Tibial nerve (tissue), 4 donors: ENCODE measurements around the gene PPOX. TPM values are rescaled to one million over a fixed set of nuclear protein-coding genes. Genes with fewer than 3 reads are reported as not detected.

Experiments used
- DNase-seq, 2 donors: peaks; one replicate each; pipeline ENCODE4 v3.0.0-alpha.2; 2019; ENCODE audit warnings: low spot score in 2 of 2
- H3K27ac ChIP-seq, 4 donors: fragments of 200-600 bp; sonication (generic) in 3 of 4; one replicate each; pipeline ENCODE4 v1.5.1; 2017 to 2019; ENCODE audit warnings: mild to moderate bottlenecking in 1 of 4
- H3K27me3 ChIP-seq, 2 donors: fragments of 200-600 bp; sonication (generic) in 1 of 2; one replicate each; pipeline versions ENCODE4 v1.5.1 to v1.6.0; 2017 to 2019
- H3K36me3 ChIP-seq, 3 donors: fragments of 200-600 bp; sonication (generic); one replicate each; pipeline ENCODE4 v1.5.1; 2018 to 2019
- H3K4me1 ChIP-seq, 4 donors: fragments of 200-600 bp; sonication (generic) in 3 of 4; one replicate each; pipeline ENCODE4 v1.5.1; 2017 to 2019
- H3K4me3 ChIP-seq, 4 donors: fragments of 200-600 bp; sonication (generic) in 3 of 4; one replicate each; pipeline ENCODE4 v1.5.1; 2017 to 2019; ENCODE audit warnings: mild to moderate bottlenecking in 1 of 4, moderate library complexity in 1 of 4
- H3K9me3 ChIP-seq, 4 donors: fragments of 200-600 bp; sonication (generic) in 3 of 4; one replicate each; pipeline ENCODE4 v1.5.1; 2017 to 2019
- EP300 ChIP-seq, 2 donors: sonication (generic); formaldehyde crosslinking; IDR thresholded peaks; one replicate each; pipeline ENCODE4 v1.6.1; 2017; ENCODE audit warnings: antibody characterized with exemption in 2 of 2, mild to moderate bottlenecking in 1 of 2
- POLR2A ChIP-seq, 2 donors: fragments of 450-650 bp; IDR thresholded peaks; one replicate each; pipeline ENCODE4 v1.6.1; 2017; ENCODE audit warnings: antibody characterized with exemption in 2 of 2, mild to moderate bottlenecking in 2 of 2, moderate library complexity in 2 of 2
- WGBS, 2 donors: methylation state at CpG; one replicate each; pipeline ENCODE4 v1.1.5; 2018; 5-methylcytosine and 5-hydroxymethylcytosine counted together
- total RNA-seq, 4 donors: library from RNA; depleted of rRNA; stranded (reverse); fragments of >200 nt; gene quantifications; one replicate each; pipeline ENCODE4 v1.1.0, GENCODE V29; 2016
- TF ChIP-seq, protein P1 (sequence below), 5 experiments: fragments of 200-600 bp in 3 of 5; fragments of 450-650 bp in 2 of 5; sonication (generic) in 3 of 5; IDR thresholded peaks; one replicate each; pipeline ENCODE4 v1.5.1; 2016 to 2019; ENCODE audit warnings: antibody characterized with exemption in 5 of 5, mild to moderate bottlenecking in 3 of 5, moderate library complexity in 2 of 5

PPOX gene
- total RNA-seq, 4 donors from 2014 or later, result 25.6 to 39.3 (median 26.5) TPM

DNA sequence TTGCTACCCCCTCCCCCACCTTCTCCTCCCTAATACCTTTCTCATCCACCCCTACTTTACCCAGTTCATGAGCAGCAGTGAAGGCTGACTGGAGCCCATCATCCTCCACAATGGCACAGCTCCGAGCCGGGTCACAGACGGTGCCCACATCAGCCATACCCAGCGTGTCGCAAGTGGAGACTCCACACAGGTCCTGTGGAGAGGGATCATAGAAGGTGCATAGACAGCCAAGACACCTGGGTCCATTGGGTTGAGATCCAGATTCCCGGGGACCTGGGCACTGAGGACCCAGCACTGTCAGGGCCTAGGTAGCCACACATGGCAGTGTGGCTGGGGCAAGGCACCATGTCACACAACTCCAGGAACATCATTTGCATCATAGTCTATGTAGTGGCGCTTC lies 29.9 kb downstream of the PPOX start:
- Histone ChIP-seq H3K36me3 (peaks cover 0 to 10% (median 0%) of the 10 kb centered on the region in 3 donors), H3K4me1 (peaks cover 7 to 89% (median 68%) of the 10 kb centered on the region in 4 donors), H3K27me3 (no peaks in the 10 kb centered on the region), H3K4me3 (peak overlapping the region in 2 of 4 donors; percentile 1 to 50), H3K27ac (peak overlapping the region in 3 of 4 donors; percentile 95 to 98 (median 97)), H3K9me3 (no peaks in the 10 kb centered on the region)
- TF ChIP-seq, protein P1, sequence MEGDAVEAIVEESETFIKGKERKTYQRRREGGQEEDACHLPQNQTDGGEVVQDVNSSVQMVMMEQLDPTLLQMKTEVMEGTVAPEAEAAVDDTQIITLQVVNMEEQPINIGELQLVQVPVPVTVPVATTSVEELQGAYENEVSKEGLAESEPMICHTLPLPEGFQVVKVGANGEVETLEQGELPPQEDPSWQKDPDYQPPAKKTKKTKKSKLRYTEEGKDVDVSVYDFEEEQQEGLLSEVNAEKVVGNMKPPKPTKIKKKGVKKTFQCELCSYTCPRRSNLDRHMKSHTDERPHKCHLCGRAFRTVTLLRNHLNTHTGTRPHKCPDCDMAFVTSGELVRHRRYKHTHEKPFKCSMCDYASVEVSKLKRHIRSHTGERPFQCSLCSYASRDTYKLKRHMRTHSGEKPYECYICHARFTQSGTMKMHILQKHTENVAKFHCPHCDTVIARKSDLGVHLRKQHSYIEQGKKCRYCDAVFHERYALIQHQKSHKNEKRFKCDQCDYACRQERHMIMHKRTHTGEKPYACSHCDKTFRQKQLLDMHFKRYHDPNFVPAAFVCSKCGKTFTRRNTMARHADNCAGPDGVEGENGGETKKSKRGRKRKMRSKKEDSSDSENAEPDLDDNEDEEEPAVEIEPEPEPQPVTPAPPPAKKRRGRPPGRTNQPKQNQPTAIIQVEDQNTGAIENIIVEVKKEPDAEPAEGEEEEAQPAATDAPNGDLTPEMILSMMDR (IDR thresholded peaks at IDR 0.05), result no peak
- TF ChIP-seq POLR2A (IDR thresholded peaks at IDR 0.05) (no peak), EP300 (IDR thresholded peaks at IDR 0.05) (no peak)
- WGBS, 2 donors, result 79 to 94% methylated on average over 6 to 7 of the region's 7 CpGs
- DNase-seq, result no peak

DNA sequence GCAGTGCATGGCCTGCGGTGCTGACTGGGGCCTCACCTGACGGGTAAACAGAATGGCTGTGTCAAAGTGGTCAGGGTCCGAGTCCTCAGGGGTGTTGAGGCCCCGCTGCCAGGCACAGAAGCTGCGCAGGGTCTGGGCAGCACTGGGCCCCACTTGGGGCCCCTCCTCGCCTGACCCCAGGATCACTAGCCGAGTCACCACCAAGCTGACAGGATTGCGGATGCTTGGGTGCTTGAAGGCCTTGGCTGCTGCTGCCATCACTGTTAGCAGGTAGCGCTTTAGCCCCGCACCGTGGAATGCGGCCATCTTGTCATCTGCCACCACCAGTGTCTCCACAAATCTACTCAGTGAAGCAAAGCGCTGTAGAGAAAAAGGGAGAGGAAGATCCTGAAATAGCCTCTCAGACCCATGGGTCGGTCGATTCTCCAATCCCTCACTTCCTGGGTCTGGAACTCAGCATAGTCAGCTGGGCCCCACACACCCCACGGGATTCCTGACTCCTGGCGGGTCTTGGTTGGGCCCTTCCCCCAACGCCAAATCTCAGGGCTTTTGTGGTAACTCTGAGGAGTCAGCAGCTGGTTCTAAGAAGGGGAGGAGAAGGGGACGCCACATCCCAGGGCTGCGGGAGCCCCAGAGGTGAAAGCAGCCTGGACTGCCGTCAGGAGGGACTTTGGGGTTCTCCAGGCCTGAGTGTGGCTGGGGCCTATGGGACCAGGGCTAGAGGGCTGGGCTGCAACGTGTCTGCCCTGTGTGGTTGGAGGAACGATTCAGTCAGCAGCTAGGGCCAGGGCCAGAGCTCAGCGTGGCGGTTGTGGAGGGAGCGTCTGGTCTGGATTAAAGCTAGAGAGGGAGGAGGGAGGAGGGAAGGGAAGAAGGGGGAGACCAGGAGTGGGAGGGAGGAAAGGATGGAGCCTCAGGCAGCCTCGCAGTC lies 30.6 kb downstream of the PPOX start:
- H3K4me3 ChIP-seq, result peak overlapping the region; percentile 10 to 50 (median 30)
- WGBS, 2 donors, result 42 to 46% methylated on average over 24 to 25 of the region's 27 CpGs

DNA sequence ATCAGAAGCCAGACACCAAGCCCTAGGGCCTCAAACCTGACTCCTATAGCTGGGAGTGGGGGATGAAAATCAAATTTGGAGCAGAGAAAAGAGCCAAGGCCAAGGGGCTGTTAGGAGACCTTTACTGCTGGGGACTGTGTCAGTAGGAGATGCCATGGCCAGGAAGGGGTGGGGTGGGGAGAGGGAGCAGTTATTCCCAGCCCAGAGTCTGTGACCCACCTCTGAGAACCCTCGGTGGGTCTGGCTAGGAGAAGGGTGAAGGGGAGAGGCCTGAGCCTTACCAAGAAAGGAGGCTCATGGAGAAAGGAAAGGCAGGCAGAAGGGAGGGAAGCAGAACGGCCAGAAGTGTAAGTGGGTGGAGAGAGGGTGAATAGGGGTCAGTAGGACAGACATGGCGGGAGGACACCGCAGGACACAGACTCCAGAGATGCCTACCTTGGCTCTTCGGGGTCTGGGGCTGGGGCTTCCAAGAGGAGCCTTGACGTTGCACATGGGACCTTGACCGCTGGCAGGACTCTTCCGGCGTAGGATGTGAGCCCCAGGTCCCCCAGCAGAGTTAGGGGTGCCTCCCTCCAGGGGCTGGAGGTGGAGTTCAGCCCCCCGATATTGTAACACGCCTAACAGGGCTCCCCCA lies 31.5 kb downstream of the PPOX start:
- Histone ChIP-seq H3K9me3 (no peaks in the 10 kb centered on the region), H3K36me3 (no peaks in the 10 kb centered on the region), H3K4me3 (peak overlapping the region; percentile 10 to 50 (median 30)), H3K27ac (peak overlapping the region; percentile 95 to 98 (median 96)), H3K4me1 (peaks cover 7 to 90% (median 74%) of the 10 kb centered on the region in 4 donors), H3K27me3 (no peaks in the 10 kb centered on the region)
- DNase-seq, result no peak
- WGBS, 2 donors, result 17 to 22% methylated on average over 9 of the region's 11 CpGs
- TF ChIP-seq EP300 (IDR thresholded peaks at IDR 0.05) (no peak), POLR2A (IDR thresholded peaks at IDR 0.05) (no peak)
- TF ChIP-seq, protein P1 (IDR thresholded peaks at IDR 0.05), result no peak

More for the DNA sequence above, 30.6 kb downstream of the PPOX start:
- H3K27me3 ChIP-seq, result no peaks in the 10 kb centered on the region
- TF ChIP-seq POLR2A (IDR thresholded peaks at IDR 0.05) (no peak), EP300 (IDR thresholded peaks at IDR 0.05) (no peak)
- TF ChIP-seq, protein P1 (IDR thresholded peaks at IDR 0.05), result no peak
- DNase-seq, result peak in 1 of 2 donors; percentile 47
- H3K27ac ChIP-seq, result peak overlapping the region; percentile 95 to 98 (median 96)
- H3K36me3 ChIP-seq, result peaks cover 0 to 4% (median 0%) of the 10 kb centered on the region in 3 donors
- H3K4me1 ChIP-seq, result peaks cover 7 to 96% (median 74%) of the 10 kb centered on the region in 4 donors
- H3K9me3 ChIP-seq, result no peaks in the 10 kb centered on the region

DNA sequence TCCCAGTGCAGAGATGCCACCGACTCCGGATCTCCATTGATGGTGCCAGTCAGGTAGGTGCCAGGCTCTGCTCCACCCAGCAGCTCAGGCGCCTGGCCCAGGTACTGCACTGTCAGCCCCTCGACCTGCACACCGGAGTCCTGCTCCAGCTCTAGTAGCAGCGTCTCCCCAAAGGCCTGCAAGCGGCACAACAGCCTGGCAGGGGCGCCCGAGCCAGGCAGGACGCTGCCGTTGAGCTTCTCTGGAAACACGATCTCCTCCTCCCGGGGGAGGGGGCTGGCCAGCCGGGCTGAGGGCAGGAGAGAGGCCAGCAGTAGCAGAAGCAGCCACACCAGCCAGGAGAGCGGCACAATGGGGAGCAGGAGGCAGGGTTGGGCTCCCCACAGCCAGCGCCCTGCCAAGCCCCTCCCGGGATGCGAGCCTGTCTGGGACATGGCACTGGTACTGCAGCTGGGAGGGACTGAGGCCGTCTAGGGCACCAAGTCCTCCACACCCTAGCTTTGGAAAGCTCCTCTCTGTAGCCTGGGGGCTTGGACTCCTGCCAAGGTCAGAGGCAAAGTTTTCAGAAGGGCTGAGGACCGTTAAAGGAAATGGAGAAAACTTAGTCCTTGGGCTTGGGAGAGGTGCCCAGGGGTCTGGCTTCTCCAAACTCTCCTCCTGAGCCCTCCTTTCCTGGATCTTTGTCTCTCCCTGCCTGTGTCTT lies 32.1 kb downstream of the PPOX start:
- Histone ChIP-seq H3K4me1 (peaks cover 7 to 90% (median 75%) of the 10 kb centered on the region in 4 donors), H3K27me3 (no peaks in the 10 kb centered on the region), H3K4me3 (peak overlapping the region; percentile 10 to 50 (median 30)), H3K27ac (peak overlapping the region; percentile 95 to 98 (median 96)), H3K9me3 (no peaks in the 10 kb centered on the region), H3K36me3 (no peaks in the 10 kb centered on the region)
- DNase-seq, result no peak
- no peak for TF ChIP-seq EP300 (IDR thresholded peaks at IDR 0.05)
- TF ChIP-seq, protein P1 (IDR thresholded peaks at IDR 0.05), result peak in 1 of 5 experiments; percentile 4
- WGBS, 2 donors, result 13 to 38% methylated on average over 11 to 12 of the region's 20 CpGs
